Astrocyte of the spinal cord (primary cell): Measurements from ENCODE around the gene LRRN4CL.
A peak's percentile ranks its signal among the peaks of the same experiment; 100 is the strongest.
"Not testable (repeated sequence)": the region's sequence is repeated elsewhere in the genome, so short reads cannot be mapped to it uniquely, and the experiment has no call there.

Source experiments
- DNase-seq: peaks from one replicate; pipeline ENCODE4 v3.0.0; 2011; ENCODE audit warnings: low read depth, low spot score
- H3K4me3 ChIP-seq: 2 replicates; pipeline ENCODE4 v1.5.1; 2011; ENCODE audit warnings: low read depth, mild to moderate bottlenecking, low read length, moderate library complexity
- in situ Hi-C: cut with HindIII; loops from 2 replicates; pipeline ENCODE4 v1.10.0; 2017; ENCODE audit warnings: low sequenced_read_pairs
- TF ChIP-seq, protein P1 (sequence below): IDR thresholded peaks from 2 replicates; pipeline ENCODE4 v1.5.1; 2012; ENCODE audit warnings: low read depth, mild to moderate bottlenecking, low read length, inconsistent platforms

Gene LRRN4CL

DNA sequence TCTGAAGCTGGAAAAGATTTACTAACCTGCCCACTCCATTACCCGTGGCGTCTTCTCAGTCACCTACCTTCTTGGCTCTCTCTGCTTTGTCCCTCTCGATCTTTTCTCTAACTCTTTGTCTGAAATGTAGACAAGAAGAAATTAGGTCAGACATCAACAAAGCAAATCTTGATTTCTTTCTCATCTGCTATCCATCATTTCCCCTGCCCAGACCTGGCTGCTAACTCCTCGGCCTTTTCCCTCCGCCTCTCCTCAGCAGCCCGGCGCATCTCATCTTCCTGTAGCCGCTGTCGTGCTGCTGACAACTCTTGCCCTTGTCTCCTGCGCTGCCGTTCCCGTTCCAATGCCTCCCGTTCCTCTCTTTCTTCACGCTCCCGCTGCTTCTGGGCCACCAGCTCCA is 11.6 kb downstream of the LRRN4CL start:
- in situ Hi-C loops = no loop called here
- no peak for DNase-seq
- H3K4me3 ChIP-seq = peak overlapping the region; percentile 99
- TF ChIP-seq, protein P1, sequence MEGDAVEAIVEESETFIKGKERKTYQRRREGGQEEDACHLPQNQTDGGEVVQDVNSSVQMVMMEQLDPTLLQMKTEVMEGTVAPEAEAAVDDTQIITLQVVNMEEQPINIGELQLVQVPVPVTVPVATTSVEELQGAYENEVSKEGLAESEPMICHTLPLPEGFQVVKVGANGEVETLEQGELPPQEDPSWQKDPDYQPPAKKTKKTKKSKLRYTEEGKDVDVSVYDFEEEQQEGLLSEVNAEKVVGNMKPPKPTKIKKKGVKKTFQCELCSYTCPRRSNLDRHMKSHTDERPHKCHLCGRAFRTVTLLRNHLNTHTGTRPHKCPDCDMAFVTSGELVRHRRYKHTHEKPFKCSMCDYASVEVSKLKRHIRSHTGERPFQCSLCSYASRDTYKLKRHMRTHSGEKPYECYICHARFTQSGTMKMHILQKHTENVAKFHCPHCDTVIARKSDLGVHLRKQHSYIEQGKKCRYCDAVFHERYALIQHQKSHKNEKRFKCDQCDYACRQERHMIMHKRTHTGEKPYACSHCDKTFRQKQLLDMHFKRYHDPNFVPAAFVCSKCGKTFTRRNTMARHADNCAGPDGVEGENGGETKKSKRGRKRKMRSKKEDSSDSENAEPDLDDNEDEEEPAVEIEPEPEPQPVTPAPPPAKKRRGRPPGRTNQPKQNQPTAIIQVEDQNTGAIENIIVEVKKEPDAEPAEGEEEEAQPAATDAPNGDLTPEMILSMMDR = no peak

DNA sequence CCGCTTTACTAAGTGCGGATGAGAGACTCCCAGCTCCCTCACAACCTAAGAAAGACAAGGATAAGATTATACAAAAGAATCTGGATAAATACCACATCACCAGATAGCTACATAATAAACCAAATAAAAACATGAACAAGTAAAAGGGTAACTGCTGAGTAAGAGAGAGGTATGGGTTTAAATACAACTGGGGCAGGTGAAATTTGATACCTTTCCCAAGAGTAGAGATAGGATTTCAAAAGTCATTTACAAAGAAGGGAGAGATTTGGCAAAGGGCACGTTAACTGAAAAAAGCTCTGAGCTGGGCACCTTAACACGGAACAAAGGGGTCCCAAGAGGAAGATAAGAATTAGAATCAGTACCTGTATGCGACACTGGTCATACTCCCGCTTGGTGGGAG is 12.2 kb downstream of the LRRN4CL start:
- in situ Hi-C loops = no loop called here
- no peak for DNase-seq
- H3K4me3 ChIP-seq = no peak overlapping the region
- TF ChIP-seq, protein P1 = no peak

DNA sequence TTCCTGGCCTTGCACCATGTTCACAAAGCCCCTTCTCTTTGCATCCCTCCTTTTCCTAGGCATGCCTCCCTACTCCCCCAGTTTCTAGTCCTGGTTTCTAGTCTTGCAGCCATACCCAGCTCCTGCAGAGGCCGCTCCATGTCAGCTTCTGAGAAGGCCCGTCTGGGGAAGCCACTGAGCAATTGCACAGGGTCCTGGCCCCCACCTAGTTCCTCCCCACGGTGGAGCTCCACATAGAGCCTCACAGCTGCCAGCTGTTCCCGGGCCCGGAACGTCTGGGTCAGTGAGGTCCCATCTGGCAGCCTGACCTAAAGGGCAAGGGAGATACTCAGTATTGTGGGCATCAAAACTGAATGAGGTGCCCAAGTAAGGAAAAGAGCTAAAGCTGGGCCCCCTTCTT is 12.6 kb downstream of the LRRN4CL start:
- TF ChIP-seq, protein P1 = no peak
- DNase-seq = no peak
- in situ Hi-C loops = no loop called here
- no peak overlapping the region for H3K4me3 ChIP-seq

DNA sequence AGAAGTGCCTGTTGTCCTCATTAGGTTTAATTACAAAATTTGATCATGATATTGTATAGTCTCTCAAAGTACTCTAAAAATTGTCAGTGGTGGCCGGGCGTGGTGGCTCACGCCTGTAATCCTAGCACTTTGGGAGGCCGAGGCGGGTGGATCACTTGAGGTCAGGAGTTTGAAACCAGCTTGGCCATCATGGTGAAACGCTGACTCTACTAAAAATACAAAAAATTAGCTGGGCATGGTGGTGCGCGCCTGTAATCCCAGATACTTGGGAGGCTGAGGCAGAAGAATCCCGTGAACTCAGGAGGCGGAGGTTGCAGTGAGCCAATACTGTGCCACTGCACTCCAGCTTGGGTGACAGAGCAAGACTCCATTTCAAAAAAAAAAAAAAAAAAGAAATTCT is 13.9 kb downstream of the LRRN4CL start:
- H3K4me3 ChIP-seq, DNase-seq, in situ Hi-C loops: not testable (repeated sequence)

DNA sequence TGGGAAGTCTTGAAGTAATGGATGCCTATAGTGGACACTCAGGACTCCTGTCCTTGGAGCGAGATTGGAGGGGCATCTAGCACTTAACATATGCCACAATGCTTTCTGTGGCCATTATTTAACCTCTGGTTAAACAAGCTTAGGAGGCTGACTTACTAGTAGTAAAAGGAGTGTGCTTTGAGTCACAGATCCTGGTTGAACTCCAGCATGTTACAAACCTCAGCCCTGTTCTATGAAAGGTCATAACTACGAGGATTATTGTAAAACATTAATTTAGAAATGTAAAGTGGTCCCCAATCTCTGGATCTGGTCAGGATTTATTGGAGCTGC is 16.2 kb downstream of the LRRN4CL start:
- in situ Hi-C loops = no loop called here
- DNase-seq = no peak
- TF ChIP-seq, protein P1 = no peak
- H3K4me3 ChIP-seq = no peak overlapping the region

DNA sequence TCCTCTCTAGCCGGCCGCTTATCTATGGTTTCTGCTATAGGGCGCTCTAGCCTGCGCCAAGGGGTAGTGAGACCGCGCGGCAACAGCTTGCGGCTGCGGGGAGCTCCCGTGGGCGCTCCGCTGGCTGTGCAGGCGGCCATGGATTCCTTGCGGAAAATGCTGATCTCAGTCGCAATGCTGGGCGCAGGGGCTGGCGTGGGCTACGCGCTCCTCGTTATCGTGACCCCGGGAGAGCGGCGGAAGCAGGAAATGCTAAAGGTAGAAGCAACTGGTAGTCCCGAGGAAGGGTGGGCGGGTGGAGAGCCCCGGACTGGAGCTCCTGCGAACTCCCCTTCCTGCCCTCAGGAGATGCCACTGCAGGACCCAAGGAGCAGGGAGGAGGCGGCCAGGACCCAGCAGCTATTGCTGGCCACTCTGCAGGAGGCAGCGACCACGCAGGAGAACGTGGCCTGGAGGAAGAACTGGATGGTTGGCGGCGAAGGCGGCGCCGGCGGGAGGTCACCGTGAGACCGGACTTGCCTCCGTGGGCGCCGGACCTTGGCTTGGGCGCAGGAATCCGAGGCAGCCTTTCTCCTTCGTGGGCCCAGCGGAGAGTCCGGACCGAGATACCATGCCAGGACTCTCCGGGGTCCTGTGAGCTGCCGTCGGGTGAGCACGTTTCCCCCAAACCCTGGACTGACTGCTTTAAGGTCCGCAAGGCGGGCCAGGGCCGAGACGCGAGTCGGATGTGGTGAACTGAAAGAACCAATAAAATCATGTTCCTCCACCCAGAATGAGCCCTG is 17.5 kb downstream of the LRRN4CL start, which contains the start of the genes LBHD1 and UQCC3:
TSS of gene LBHD1 (minus strand) at position 660 of the 782 bp plus-strand sequence. CDS start 2,236 bp downstream, outside the sequence.
TSS of gene UQCC3 (plus strand) at position 66 of the 782 bp plus-strand sequence. CDS start at position 139, 73 bp downstream.
- peak; percentile 92 for DNase-seq
- peak within 1 kb of the TSS; percentile 82 for H3K4me3 ChIP-seq
- TF ChIP-seq, protein P1 = no peak
- in situ Hi-C loops = no loop called here

DNA sequence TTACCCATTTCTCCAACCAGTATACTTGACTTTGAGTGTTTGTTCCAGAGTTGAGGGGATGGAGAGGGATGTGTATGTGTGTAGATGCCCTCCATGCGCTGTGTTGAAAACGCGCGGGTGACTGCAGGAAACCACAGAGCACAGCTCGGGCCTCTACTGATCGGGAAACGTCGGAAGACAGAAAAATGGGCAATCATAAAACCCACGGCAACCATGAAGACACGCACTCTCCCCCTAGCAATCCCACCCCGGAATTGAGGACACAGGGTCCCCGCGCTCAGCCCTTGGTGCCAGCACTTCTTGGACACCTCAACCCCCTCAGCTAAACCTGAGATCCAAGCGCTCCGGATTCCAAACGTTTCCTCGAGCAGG is 18.1 kb downstream of the LRRN4CL start:
- TF ChIP-seq, protein P1 = no peak
- peak overlapping the region; percentile 82 for H3K4me3 ChIP-seq
- no peak for DNase-seq
- in situ Hi-C loops = no loop called here
